Activated CD4-positive, alpha-beta T cell treated with anti-CD3 and anti-CD28 coated beads for 4 hours (primary cell): Measurements from ENCODE around the gene CNN2.
"Not testable (repeated sequence)": the region's sequence is repeated elsewhere in the genome, so short reads cannot be mapped to it uniquely, and the experiment has no call there.

Experiments used
- DNase-seq, 2 donors: peaks; one replicate each; pipeline ENCODE4 v3.0.0-alpha.2; 2020

The CNN2 gene

DNA sequence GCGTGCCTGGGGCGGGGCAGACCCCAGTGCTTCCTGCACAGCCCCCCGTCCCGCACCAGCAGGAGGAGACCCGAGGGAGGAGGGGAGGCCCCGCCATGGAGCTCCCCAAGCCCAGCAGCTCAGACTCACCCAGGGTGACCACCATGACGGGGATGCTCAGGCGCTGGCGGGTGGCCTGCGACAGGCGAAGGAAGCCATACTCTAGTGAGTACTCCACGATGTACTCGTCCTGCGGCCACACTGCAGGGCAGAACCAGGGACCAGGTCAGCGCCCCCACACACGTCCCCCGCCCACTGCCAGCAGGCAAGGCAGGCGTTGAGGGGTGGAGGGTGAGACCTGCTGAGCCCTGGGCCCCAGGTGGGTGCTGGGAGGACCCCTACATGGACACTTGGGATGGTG, 14.1 kb upstream of the CNN2 start:
- no peak for DNase-seq

DNA sequence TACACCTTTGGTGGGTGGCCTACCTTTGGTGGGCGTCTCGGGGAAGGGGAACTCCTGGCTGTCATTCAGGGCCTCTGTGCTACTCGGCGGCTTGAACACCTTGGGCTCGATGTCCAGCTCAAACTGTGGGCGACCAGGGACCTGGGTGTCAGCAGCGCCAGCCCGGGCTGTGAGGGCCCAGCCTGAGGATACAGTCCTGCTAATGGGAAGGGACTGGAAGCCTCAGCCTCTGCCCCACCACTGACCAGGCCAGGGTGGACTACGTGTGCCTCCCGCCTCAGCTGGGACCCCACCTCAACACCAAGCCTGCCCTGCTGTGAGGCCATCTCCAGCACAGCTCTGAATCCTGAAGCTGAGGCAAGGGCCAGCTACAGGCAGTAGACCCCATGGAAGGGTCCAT, 13.2 kb upstream of the CNN2 start:
- DNase-seq = no peak

DNA sequence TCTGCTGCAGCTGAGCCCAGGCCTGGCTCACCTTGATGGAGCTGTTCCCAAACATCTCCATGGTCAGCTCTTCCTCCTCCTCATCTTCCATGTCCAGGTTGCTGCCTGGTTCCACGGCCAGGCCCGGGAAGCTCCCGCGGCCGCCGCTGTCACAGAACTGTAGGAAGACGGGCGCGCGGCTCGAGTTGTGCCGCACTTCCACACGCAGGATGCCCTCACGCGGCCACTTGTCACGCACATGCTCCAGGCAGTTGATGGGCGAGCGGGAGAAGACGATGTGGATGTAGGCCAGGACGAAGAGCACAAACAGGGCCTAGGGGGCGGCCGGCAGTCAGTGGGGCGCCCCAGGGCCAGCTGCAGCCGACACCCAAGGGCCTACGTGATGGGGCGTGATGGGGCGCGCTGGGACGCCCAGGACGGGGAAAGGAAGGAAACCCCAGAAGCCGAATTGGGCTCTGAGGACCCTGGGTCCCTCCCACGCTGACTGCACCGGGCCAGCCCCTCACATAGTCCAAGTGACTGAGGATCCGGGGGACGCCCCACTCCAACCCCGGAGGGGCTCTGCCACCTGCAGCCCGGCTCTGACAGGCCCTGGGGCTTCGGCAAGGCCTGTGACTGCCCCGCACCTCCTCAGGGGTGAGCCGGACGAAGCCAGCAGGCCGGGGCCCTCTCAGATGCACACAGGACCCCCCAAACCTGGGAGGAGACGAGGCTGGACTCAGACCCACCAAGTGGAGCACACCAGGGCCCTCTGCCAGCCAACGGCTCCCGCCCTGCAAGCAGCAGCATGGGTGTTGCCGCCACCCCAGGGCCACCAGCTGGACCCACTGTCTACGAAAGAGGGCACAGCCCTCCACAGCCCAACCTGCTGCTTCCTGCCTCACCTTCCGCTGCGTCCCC, 12.0 kb upstream of the CNN2 start:
- no peak for DNase-seq

DNA sequence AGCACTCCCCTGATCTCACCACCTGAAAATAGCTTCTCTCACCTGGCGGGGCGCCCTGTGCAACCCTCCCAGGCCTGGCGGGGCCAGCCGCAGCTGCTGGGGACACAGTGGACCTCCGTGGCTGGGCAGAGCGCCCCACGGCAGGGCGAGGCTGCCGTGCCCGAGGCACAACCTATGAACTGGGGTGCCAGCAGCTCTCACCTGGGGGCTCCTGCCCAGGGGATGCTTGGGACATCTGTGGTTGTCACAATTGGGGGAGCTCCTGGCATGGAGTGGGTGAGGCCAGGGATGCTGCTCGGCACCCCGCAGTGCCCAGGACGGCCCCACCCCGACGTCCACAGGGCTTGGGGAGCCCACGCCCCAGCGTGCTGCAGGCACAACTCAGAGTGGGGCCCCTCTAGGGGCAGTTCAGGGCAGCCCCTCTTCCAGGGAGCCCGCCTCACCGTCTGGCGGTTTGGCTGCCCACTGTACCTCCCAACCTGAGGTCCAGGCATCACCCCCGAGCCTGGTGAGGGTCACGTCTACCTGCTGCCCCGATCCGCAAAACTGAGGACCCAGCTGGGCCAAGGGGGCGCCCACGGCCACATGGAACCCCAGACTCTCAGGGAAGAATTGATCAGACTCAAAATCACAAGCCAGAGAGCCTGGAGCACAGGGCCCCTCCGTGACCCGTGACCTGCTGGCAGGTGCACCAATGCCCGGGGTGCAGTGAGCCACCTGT, 11.2 kb upstream of the CNN2 start:
- DNase-seq = no peak

DNA sequence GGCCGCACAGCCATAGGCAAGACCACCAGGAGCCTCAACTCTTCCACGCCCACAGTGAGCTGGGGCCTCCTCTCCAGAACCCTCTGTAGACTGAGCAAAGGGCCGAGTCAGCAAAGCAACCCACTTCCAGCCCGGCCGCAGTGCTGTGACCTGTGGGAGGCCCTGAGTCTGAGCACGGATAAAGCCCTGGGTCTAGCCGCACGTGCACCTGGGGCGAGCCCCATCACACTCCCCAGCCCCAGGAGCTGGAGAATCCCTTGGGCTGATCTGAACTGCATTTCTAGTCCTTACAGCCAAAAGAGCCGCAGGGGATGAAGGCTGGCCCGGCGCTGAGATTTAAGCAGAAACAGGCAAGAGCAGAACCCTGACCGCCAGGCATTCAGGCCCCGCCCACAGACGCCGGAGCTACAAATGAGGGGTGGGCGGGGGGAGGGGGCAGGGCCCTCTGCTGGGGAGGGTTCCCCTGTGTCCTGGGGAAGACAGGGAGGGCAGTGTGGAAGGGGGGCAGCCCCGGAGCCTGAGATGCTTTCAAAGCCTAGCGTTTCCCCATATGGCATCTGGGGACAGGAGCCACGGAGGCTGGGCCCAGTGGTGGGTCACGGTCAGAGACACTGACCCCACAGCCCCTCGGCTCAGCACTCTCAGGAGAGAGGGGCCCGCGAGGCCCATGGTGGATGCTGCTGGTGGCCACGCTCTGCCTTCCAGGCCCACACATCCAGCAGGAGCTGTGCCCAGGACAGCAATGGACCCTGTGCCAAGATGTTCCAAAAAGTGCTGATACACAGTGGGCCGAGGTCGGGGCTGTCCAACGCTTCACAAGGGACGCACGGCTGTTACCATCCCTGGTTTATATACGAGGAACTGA, 10.4 kb upstream of the CNN2 start:
- no peak for DNase-seq

DNA sequence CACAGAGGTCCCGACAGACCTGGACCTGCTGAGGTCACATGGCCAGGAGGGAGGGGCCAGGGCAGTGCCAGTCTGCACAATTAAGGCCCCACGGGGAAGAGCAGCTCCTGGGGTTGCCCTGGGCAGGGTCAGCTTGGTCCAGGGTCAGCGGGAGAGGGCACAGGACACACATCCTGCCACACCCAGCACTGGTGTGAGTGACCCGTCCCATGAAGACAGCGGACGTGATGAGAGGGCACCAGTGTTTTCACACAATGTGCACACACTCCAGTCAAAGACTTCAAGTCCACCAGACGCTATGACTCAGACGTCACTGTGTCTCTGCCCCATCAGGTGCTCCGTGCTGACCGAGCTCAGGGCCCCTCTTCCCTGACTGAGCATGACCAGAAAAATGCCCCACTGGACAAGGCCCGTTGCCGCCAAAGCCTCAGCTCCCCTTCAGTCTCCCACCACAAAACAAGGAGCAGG, 9.7 kb upstream of the CNN2 start:
- no peak for DNase-seq

DNA sequence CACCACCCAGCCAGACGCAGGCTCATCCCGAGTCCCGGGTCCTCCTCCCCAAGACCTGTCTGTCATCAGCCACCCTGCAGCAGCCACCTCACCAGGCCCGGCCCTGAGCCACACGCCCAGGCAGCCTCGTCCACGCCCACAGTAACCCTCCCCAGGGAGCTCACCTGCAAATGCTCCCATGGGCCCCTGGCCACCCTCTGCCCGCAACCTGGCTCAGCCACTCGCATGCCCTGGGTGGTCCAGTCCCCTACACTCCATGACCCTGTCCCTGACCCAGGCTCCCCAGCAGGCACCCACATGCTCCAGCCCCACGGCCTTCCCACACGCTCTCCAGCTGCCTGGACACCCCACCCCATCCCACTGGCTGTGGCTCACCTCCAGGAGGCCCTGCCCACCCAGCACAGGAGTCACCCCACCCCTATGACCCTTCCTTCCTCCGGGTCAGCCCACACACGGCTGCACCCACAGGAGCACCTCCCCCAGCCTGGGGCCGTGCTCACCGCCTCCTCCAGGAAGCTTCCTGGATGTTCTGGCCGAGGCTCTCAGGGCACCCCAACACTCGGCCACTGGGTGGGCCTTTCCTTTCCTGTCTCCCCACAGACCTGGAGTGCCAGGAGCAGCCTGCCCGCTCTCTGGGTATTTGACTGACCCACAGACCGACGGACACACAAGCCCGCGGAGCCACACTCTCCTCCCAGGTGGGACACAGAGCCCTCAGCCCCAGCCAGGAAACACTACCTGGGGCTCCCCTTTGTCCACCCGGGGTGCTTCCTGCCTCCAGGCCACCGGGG, 9.1 kb upstream of the CNN2 start:
- DNase-seq = no peak

DNA sequence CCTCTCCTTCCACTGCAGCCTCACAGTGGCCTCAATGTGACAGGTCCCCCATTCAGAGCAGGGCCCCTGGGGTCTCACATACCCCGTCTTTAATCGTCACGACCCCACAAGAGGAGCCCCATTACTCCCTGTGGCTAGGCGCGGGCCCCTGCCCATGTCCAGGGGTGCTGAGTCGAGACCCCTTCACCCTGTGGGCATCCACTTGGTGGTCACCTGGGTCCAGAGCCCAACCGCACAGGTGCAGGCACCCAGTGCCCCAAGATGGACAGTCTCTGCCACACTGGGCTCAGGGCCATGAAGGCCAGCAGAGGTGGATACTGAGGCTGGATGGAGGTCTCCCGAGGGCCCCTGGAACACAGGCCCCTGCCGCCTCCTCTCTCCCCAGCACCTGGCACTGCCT, 8.5 kb upstream of the CNN2 start:
- no peak for DNase-seq

- DNase-seq = no peak
Observed at GRCh38 chr19:1018393-1018792, 8.0 kb upstream of the CNN2 start.

- no peak for DNase-seq
Observed at GRCh38 chr19:1018932-1019615, 7.3 kb upstream of the CNN2 start.

GRCh38 chr19:1019616-1019961, 6.8 kb upstream of the CNN2 start:
- DNase-seq = no peak

- DNase-seq = no peak
Observed at GRCh38 chr19:1019980-1020867, 6.2 kb upstream of the CNN2 start.

GRCh38 chr19:1020868-1021425, 5.5 kb upstream of the CNN2 start, which contains the start of gene TMEM259:
TMEM259 (minus strand) TSS chr19:1021123; CDS start chr19:1020996, 127 bp downstream.
- peak; percentile 97 to 99 for DNase-seq

DNA sequence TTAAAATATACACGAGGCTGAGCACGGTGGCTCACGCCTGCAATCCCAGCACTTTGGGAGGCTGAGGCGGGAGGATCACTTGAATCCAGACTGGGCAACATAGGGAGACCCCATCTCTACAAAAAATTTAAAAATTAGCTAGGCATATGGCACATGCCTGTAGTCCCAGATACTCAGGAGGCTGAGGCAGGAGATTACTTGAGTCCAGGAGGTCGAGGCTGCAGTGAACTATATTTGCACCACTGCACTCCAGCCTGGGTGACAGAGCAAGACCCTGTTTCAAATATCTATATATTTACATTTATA, 2.6 kb upstream of the CNN2 start:
- DNase-seq = not testable (repeated sequence)

DNA sequence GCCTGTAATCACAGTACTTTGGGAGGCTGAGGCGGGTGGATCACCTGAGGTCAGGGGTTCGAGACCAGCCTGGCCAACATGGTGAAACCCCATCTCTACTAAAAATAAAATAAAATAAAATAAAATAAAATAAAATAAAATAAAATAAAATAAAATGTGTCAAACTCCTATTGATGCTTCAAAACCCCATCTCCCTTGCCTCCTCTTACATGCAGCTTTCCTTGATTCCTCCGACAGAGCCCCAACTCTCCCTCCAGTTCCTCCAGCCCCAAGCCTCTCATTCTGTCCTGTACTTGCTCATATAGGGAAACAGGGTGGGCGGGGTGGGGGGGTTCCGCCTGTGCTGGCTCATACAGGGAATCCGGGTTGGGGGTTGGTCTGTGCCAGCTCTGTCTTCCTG, 1.3 kb upstream of the CNN2 start:
- DNase-seq = not testable (repeated sequence)

DNA sequence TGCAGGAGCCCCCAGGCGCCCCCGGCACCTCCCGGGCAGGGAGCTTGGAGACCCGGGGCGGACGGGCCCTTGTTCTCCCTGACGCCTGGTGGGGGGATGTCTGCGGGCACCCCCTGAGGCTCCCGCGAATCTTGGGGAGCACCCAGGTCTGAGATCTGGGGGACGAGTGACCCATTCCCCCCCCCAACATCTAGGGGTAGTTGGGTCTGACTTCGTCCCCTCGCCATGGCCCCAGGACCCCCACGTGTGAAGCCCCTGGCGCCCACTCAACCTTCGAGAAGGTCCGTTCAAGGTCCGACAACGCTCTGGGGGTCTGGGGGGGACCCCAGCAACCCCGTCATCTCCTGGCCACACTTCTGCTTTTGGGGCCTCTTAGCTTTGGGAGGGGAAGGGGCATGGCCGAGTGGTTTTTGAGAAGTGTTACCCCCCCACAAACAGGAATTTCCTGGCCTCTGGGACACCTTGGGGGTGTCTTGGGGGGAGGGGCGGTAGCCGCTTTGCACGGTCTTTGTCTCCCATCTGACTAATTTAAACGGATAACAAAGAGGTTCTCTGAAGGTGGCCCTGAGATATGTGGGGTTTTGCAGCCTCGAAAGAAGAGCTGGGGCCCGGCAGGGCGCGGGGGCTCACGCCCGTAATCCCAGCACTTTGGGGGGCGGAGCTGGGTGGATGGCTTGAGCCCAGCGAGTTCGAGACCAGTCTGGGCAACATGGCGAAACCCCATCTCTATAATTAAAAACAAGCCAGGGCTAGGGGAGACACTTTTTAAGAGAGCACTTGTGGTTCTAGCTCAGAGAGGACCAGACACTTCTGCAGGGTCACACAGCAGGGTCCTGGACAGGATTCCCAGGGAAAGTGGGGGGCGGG, 608 bp downstream of the CNN2 start:
- no peak for DNase-seq

DNA sequence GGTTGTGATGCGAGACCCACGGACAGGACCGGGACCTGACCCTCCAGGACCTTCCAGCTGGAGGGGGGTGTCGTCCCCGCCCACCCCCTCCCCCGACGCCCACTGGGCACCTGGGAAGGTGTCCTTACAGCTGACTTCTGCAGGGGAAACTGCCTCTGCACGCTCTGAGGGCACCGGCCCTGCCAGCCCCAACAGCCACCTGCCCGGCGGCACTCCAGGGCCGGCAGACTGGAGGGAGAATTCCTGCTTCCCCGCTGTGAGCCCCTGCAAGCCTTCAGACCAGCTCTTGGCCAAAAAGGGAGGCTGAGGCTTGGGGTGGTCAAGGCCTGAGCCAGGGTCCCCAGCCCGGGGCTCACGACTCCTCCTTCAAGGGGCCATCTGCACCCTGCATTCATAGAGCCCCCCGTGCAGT, 1.2 kb downstream of the CNN2 start:
- DNase-seq = no peak

GRCh38 chr19:1028062-1028926, 1.9 kb downstream of the CNN2 start:
- DNase-seq = peak in 1 of 2 donors; percentile 57
